Right lung (tissue), 5 donors: ENCODE measurements around the gene ACOT7. TPM values are rescaled to one million over a fixed set of nuclear protein-coding genes. Genes with fewer than 3 reads are reported as not detected.

Experiments used
- DNase-seq, 2 donors: peaks; one replicate each; pipeline ENCODE4 v3.0.0-alpha.2; 2013
- polyA plus RNA-seq, 5 donors: library from polyadenylated mRNA; unstranded; fragments of 120-200 nt; gene quantifications; one replicate each; pipeline versions ENCODE4 v1.2.1 to v1.2.3, GENCODE V29; 2013; ENCODE audit warnings: inconsistent platforms in 1 of 5, low replicate concordance in 1 of 5; ENCODE audit not compliant: insufficient read length in 5 of 5, insufficient read depth in 1 of 5

Gene ACOT7
- polyA plus RNA-seq, 5 donors, result 11.7 to 17.0 (median 14.4) TPM

GRCh38 chr1:6271554-6271953 lies 122.0 kb downstream of the ACOT7 start:
- DNase-seq, result no peak

- no peak for DNase-seq
Observed at GRCh38 chr1:6271006-6271405, 122.6 kb downstream of the ACOT7 start.

GRCh38 chr1:6270401-6270800 lies 123.2 kb downstream of the ACOT7 start:
- no peak for DNase-seq

GRCh38 chr1:6269720-6270400 lies 123.7 kb downstream of the ACOT7 start:
- DNase-seq, result no peak

GRCh38 chr1:6269296-6269695 lies 124.3 kb downstream of the ACOT7 start:
- DNase-seq, result no peak

GRCh38 chr1:6268415-6268814 lies 125.2 kb downstream of the ACOT7 start:
- no peak for DNase-seq

- DNase-seq, result no peak
Observed at GRCh38 chr1:6267686-6268322, 125.8 kb downstream of the ACOT7 start.

- DNase-seq, result no peak
Observed at GRCh38 chr1:6266641-6267040, 126.9 kb downstream of the ACOT7 start.

- DNase-seq, result no peak
Observed at GRCh38 chr1:6265151-6265550, 128.4 kb downstream of the ACOT7 start.

- no peak for DNase-seq
Observed at GRCh38 chr1:6263716-6264115, 129.9 kb downstream of the ACOT7 start.

GRCh38 chr1:6262555-6263420 lies 130.8 kb downstream of the ACOT7 start:
- peak; percentile 88 to 89 for DNase-seq

GRCh38 chr1:6261615-6261995 lies 132.0 kb downstream of the ACOT7 start:
- no peak for DNase-seq

- DNase-seq, result no peak
Observed at GRCh38 chr1:6260961-6261614, 132.5 kb downstream of the ACOT7 start, which contains the start of gene GPR153. GPR153 (minus strand) TSS chr1:6261098; CDS start chr1:6254905, 6,193 bp downstream.

- peak in 1 of 2 donors; percentile 68 for DNase-seq
Observed at GRCh38 chr1:6260433-6260934, 133.1 kb downstream of the ACOT7 start.

GRCh38 chr1:6259491-6260362 lies 133.8 kb downstream of the ACOT7 start:
- DNase-seq, result peak; percentile 85 to 89

- DNase-seq, result no peak
Observed at GRCh38 chr1:6258675-6259074, 134.9 kb downstream of the ACOT7 start.

- no peak for DNase-seq
Observed at GRCh38 chr1:6257541-6258069, 136.0 kb downstream of the ACOT7 start.

- DNase-seq, result no peak
Observed at GRCh38 chr1:6256645-6257044, 136.9 kb downstream of the ACOT7 start.

- no peak for DNase-seq
Observed at GRCh38 chr1:6254691-6255090, 138.9 kb downstream of the ACOT7 start.

GRCh38 chr1:6253380-6253779 lies 140.2 kb downstream of the ACOT7 start:
- no peak for DNase-seq

- no peak for DNase-seq
Observed at GRCh38 chr1:6252374-6252710, 141.2 kb downstream of the ACOT7 start.
